GM12878 (cell line): ENCODE data around the gene B3GNT4. TPM values are rescaled to one million over a fixed set of nuclear protein-coding genes. Genes with fewer than 3 reads are reported as not detected.

Source experiments
- ATAC-seq: fragments of 200-7000 bp; cut with Tn5 transposase; 3 replicates; pipeline ENCODE4 v1.9.1; 2020; ENCODE audit warnings: mild to moderate bottlenecking, moderate library complexity
- BruUV-seq: library from RNA; stranded (reverse); fragments of 400-500 nt; replicated peaks from 2 replicates; lab custom pipeline; 2021; lab: Mats Ljungman, UMichigan
- CTCF ChIA-PET: fragments of 300-600 bp; sonication (Branson Sonifier 250); formaldehyde crosslinking; extraction: SDS; loops from one replicate; lab custom pipeline; 2021; ENCODE audit warnings: inconsistent platforms; lab: Yijun Ruan, JAX
- POLR2A ChIA-PET: fragments of 350-600 bp; formaldehyde crosslinking; extraction: SDS; loops from one replicate; lab custom pipeline; 2021; ENCODE audit warnings: inconsistent platforms; lab: Charles Lee
- RAD21 ChIA-PET: fragments of 300-600 bp; sonication (Branson Sonifier 250); formaldehyde crosslinking; loops from one replicate; lab custom pipeline; 2023; ENCODE audit warnings: antibody characterized with exemption; ENCODE audit not compliant: unreplicated experiment; lab: Charles Lee
- SMC1A ChIA-PET: fragments of 300-600 bp; sonication (Branson Sonifier 250); formaldehyde crosslinking; loops from one replicate; lab custom pipeline; 2023; ENCODE audit not compliant: unreplicated experiment, uncharacterized antibody; lab: Charles Lee
- DNase-seq: peaks from one replicate; pipeline ENCODE4 v3.0.0-alpha.2; 2011; ENCODE audit warnings: low read depth, low spot score
- FAIRE-seq: peaks from 3 replicates; lab custom pipeline; 2011; peaks lifted over from hg19 to GRCh38; lab: Jason Lieb, UNC
- H2AFZ ChIP-seq: 2 replicates; pipeline ENCODE4 v1.6.0; 2011; ENCODE audit warnings: low read depth, low read length, control low read depth; ENCODE audit not compliant: control insufficient read depth
- H3K27ac ChIP-seq: 2 replicates; pipeline ENCODE4 v1.5.1; 2011; ENCODE audit warnings: control low read depth; ENCODE audit not compliant: control insufficient read depth, insufficient read depth
- H3K27me3 ChIP-seq, 2 experiments: replicated peaks in 1 of 2; 2 replicates each; pipeline versions ENCODE4 v1.6.0 to v1.6.1; 2011; ENCODE audit warnings: low read length in 1 of 2; ENCODE audit not compliant: control insufficient read depth in 2 of 2, insufficient read depth in 2 of 2
- H3K36me3 ChIP-seq, 2 experiments: 2 replicates each; pipeline ENCODE4 v1.5.1; 2011; ENCODE audit warnings: low read length in 1 of 2; ENCODE audit not compliant: control insufficient read depth in 2 of 2, insufficient read depth in 2 of 2
- H3K4me1 ChIP-seq: 2 replicates; pipeline ENCODE4 v1.6.1; 2011; ENCODE audit warnings: mild to moderate bottlenecking, low read length, moderate library complexity, mixed read lengths; ENCODE audit not compliant: control insufficient read depth, insufficient read depth
- H3K4me2 ChIP-seq: 2 replicates; pipeline ENCODE4 v1.6.0; 2011; ENCODE audit warnings: control low read depth; ENCODE audit not compliant: control insufficient read depth, insufficient read depth
- H3K4me3 ChIP-seq: fragments of 200-600 bp; sonication (generic); 2 replicates; pipeline ENCODE4 v1.5.1; 2016
- H3K79me2 ChIP-seq: 2 replicates; pipeline ENCODE4 v1.6.0; 2011; ENCODE audit warnings: low read length; ENCODE audit not compliant: control insufficient read depth, insufficient read depth
- H3K9ac ChIP-seq: 2 replicates; pipeline ENCODE4 v1.8.0; 2011; ENCODE audit warnings: low read length, control low read depth, mixed read lengths; ENCODE audit not compliant: control insufficient read depth, insufficient read depth
- H3K9me3 ChIP-seq: replicated peaks from 3 replicates; pipeline ENCODE4 v1.5.1; 2011; ENCODE audit warnings: mild to moderate bottlenecking, low read length; ENCODE audit not compliant: control insufficient read depth, insufficient read depth
- H4K20me1 ChIP-seq: 2 replicates; pipeline ENCODE4 v1.6.0; 2011; ENCODE audit not compliant: control insufficient read depth, insufficient read depth
- ASH2L ChIP-seq: fragments of 300-600, 200-600 bp; sonication (generic); IDR thresholded peaks from 2 replicates; pipeline ENCODE4 v1.6.1; 2017; ENCODE audit warnings: low read depth, mild to moderate bottlenecking, borderline replicate concordance
- CUX1 ChIP-seq: IDR thresholded peaks from 2 replicates; pipeline ENCODE4 v1.6.1; 2012; ENCODE audit warnings: improper control_type of control experiment, low read depth, low read length; ENCODE audit not compliant: insufficient replicate concordance
- ETV6 ChIP-seq, 2 experiments: fragments of 450-650 bp in 1 of 2; IDR thresholded peaks in 1 of 2; conservative IDR thresholded peaks in 1 of 2; 2 replicates each; pipeline ENCODE4 v1.6.1; 2014; ENCODE audit warnings: antibody characterized with exemption in 1 of 2, borderline replicate concordance in 1 of 2, low read depth in 1 of 2, mild to moderate bottlenecking in 1 of 2, moderate library complexity in 1 of 2
- HDAC2 ChIP-seq: fragments of 200-600 bp; sonication (generic); IDR thresholded peaks from 2 replicates; pipeline ENCODE4 v1.6.1; 2017
- HDAC6 ChIP-seq: fragments of 200-600 bp; sonication (generic); IDR thresholded peaks from one replicate; pipeline ENCODE4 v1.8.0; 2017; ENCODE audit warnings: antibody characterized with exemption; ENCODE audit not compliant: unreplicated experiment
- TAF1 ChIP-seq: IDR thresholded peaks from 2 replicates; pipeline ENCODE4 v1.6.1; 2011; ENCODE audit warnings: mild to moderate bottlenecking, low read depth, low read length, borderline replicate concordance
- ZNF24 ChIP-seq: fragments of 450-650 bp; IDR thresholded peaks from 2 replicates; pipeline ENCODE4 v1.6.1; 2017; ENCODE audit warnings: antibody characterized with exemption, mild to moderate bottlenecking
- WGBS: methylation state at CpG from one replicate; pipeline ENCODE4 v1.1.6; 2016; ENCODE audit warnings: low lambda C conversion rate; ENCODE audit not compliant: insufficient replicate concordance, insufficient coverage; ENCODE audit errors: missing lambda C conversion rate; 5-methylcytosine and 5-hydroxymethylcytosine counted together
- in situ Hi-C: fragments of 300-500 bp; cut with MboI; formaldehyde crosslinking; loops from 9 replicates; pipeline ENCODE4 v1.14.3; 2018; ENCODE audit warnings: mixed read lengths
- intact Hi-C: fragments of 100-400 bp; cut with micrococcal nuclease; formaldehyde crosslinking; loops from one replicate; pipeline ENCODE4 v1.14.2; 2022; ENCODE audit not compliant: unreplicated experiment
- polyA plus RNA-seq, 11 experiments: library from polyadenylated mRNA; depleted of rRNA in 4 of 11; unstranded in 6 of 11; stranded (reverse) in 5 of 11; fragments of >200 nt; fragmentation: Nextera tagmentation in 4 of 11; fragmentation: Illumina TruSeq in 1 of 11; extraction: Ambion mirVana in 4 of 11; extraction: Trizol in 1 of 11; gene quantifications; 1 replicate in 1 of 11; 2 replicates in 10 of 11; pipeline versions ENCODE4 v1.2.1 to v1.2.3, GENCODE V29; 2011 to 2016; ENCODE audit warnings: inconsistent platforms in 2 of 11, missing spikeins in 2 of 11, low read depth in 1 of 11
- total RNA-seq, 4 experiments: library from RNA; depleted of rRNA in 3 of 4; stranded (reverse); fragments of >200 nt in 3 of 4; fragmentation: Illumina TruSeq in 1 of 4; extraction: Trizol in 1 of 4; gene quantifications; 2 replicates each; pipeline versions ENCODE4 v1.2.1 to v1.2.3, GENCODE V29; 2013 to 2021
- TF ChIP-seq, protein P1 (sequence below): fragments of 450-650 bp; IDR thresholded peaks from 2 replicates; pipeline ENCODE4 v1.6.1; 2016; ENCODE audit warnings: mild to moderate bottlenecking, moderate library complexity, borderline replicate concordance
- TF ChIP-seq, protein P2 (sequence below): fragments of 450-650 bp; conservative IDR thresholded peaks from 2 replicates; pipeline ENCODE4 v1.6.1; 2017; ENCODE audit warnings: mild to moderate bottlenecking, moderate library complexity
- TF ChIP-seq, protein P3 (sequence below): fragments of 450-650 bp; IDR thresholded peaks from 2 replicates; pipeline ENCODE4 v1.6.1; 2017; ENCODE audit warnings: mild to moderate bottlenecking

B3GNT4 gene
- total and polyA plus RNA-seq, 10 of the 15 experiments (the other 5 are each of a cell fraction or from before 2014, with no cell fraction given), result 0.04 to 0.95 (median 0.88) TPM; not detected in 7

DNA sequence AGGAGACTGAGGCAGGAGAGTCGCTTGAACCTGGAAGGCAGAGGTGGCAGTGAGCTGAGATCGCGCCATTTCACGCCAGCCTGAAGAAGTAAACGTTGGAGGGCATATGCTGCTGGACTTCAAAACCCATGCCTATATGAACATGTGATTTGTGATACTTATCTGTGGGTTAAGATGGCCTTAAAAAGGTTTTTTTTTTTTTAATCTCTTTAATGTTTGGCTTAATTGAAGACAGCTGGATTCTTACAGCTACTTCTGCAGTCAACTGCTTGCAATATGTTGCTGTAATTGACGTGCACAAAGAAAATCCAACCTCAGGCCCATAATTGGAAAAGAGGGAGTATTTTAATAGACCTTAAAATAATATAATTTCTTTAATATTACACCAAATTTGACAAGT lies 1.5 kb upstream of the B3GNT4 start:
- WGBS, result 84% methylated on average over 6 of the region's 6 CpGs
- ChIA-PET CTCF (interaction anchor here (1.1 kb wide), 1 partner anchor 14 kb away, joined by 3 read pairs; no protein-coding TSS in a partner anchor), SMC1A (no interaction called here), RAD21 (no interaction called here), POLR2A (no interaction called here)
- Histone ChIP-seq H3K27me3 (peaks cover 0 to 5% of the 10 kb centered on the region in 2 experiments; a peak in 3 of 4 replicates), H3K4me2 (no peak overlapping the region), H3K79me2 (no peaks in the 10 kb centered on the region), H3K9ac (no peak overlapping the region), H3K4me3 (no peak overlapping the region), H4K20me1 (no peaks in the 10 kb centered on the region; the same call in 1 of the 2 replicates), H2AFZ (no peak overlapping the region), H3K36me3 (peaks cover 0 to 3% of the 10 kb centered on the region in 2 experiments; a peak in 2 of 4 replicates), H3K4me1 (no peaks in the 10 kb centered on the region), H3K9me3 (no peaks in the 10 kb centered on the region; the same call in 2 of the 3 replicates), H3K27ac (no peak overlapping the region)
- no peak for FAIRE-seq
- BruUV-seq, result no TSS peak
- in situ Hi-C loops (no loop called here), intact Hi-C loops (no loop called here)
- no peak for ATAC-seq
- no peak for DNase-seq
- TF ChIP-seq HDAC2 (no peak), ZNF24 (no peak), ASH2L (no peak), CUX1 (no peak), HDAC6 (no peak), ETV6 (conservative IDR thresholded peaks at IDR 0.05 in 1 of 2, IDR thresholded peaks at IDR 0.05 in 1 of 2; ENCODE audit: borderline replicate concordance in 1 of 2, low read depth in 1 of 2) (no peak), TAF1 (no peak)
- TF ChIP-seq, protein P1, sequence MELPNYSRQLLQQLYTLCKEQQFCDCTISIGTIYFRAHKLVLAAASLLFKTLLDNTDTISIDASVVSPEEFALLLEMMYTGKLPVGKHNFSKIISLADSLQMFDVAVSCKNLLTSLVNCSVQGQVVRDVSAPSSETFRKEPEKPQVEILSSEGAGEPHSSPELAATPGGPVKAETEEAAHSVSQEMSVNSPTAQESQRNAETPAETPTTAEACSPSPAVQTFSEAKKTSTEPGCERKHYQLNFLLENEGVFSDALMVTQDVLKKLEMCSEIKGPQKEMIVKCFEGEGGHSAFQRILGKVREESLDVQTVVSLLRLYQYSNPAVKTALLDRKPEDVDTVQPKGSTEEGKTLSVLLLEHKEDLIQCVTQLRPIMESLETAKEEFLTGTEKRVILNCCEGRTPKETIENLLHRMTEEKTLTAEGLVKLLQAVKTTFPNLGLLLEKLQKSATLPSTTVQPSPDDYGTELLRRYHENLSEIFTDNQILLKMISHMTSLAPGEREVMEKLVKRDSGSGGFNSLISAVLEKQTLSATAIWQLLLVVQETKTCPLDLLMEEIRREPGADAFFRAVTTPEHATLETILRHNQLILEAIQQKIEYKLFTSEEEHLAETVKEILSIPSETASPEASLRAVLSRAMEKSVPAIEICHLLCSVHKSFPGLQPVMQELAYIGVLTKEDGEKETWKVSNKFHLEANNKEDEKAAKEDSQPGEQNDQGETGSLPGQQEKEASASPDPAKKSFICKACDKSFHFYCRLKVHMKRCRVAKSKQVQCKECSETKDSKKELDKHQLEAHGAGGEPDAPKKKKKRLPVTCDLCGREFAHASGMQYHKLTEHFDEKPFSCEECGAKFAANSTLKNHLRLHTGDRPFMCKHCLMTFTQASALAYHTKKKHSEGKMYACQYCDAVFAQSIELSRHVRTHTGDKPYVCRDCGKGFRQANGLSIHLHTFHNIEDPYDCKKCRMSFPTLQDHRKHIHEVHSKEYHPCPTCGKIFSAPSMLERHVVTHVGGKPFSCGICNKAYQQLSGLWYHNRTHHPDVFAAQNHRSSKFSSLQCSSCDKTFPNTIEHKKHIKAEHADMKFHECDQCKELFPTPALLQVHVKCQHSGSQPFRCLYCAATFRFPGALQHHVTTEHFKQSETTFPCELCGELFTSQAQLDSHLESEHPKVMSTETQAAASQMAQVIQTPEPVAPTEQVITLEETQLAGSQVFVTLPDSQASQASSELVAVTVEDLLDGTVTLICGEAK, result no peak
- TF ChIP-seq, protein P2, sequence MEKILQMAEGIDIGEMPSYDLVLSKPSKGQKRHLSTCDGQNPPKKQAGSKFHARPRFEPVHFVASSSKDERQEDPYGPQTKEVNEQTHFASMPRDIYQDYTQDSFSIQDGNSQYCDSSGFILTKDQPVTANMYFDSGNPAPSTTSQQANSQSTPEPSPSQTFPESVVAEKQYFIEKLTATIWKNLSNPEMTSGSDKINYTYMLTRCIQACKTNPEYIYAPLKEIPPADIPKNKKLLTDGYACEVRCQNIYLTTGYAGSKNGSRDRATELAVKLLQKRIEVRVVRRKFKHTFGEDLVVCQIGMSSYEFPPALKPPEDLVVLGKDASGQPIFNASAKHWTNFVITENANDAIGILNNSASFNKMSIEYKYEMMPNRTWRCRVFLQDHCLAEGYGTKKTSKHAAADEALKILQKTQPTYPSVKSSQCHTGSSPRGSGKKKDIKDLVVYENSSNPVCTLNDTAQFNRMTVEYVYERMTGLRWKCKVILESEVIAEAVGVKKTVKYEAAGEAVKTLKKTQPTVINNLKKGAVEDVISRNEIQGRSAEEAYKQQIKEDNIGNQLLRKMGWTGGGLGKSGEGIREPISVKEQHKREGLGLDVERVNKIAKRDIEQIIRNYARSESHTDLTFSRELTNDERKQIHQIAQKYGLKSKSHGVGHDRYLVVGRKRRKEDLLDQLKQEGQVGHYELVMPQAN, result no peak
- TF ChIP-seq, protein P3, sequence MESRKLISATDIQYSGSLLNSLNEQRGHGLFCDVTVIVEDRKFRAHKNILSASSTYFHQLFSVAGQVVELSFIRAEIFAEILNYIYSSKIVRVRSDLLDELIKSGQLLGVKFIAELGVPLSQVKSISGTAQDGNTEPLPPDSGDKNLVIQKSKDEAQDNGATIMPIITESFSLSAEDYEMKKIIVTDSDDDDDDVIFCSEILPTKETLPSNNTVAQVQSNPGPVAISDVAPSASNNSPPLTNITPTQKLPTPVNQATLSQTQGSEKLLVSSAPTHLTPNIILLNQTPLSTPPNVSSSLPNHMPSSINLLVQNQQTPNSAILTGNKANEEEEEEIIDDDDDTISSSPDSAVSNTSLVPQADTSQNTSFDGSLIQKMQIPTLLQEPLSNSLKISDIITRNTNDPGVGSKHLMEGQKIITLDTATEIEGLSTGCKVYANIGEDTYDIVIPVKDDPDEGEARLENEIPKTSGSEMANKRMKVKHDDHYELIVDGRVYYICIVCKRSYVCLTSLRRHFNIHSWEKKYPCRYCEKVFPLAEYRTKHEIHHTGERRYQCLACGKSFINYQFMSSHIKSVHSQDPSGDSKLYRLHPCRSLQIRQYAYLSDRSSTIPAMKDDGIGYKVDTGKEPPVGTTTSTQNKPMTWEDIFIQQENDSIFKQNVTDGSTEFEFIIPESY, result no peak
